ENCODE data around the gene INSYN2B.

DNA sequence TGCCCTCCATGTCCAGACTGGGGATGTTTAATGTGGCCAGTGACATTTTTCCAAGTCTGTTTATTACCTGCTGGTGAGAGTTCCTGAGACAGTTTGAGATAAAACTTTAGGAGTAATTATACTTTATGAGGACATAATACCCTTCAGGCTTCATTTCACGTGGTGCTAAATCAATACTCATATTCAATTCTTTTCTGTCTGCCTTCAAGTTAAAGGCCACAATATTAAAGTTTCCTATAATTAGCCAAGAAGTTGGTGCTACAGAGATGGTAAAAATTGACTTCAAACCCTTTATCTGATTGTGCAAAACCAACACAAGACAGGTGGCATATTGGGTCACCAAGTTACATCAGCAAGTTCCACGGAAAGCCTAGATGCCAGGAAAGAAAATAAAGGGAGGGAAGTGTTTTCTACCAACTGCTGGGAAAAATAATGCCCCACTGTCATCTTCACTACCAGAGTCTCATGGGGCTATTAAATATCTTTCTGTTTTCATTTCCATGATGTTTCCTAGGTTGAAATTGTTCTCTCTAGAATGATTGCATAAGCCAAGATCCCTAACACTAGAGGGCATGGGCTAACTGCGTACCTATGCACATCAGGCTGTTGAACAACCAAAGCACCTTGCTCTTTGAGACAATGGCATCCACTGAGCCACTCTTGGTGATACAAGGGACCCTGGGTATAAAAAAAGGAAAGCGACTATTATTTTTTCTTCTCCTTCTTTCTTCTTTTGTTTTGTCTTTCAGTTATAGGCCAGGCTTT is 68.7 kb downstream of the INSYN2B start:
- TF ChIP-seq, protein P1, sequence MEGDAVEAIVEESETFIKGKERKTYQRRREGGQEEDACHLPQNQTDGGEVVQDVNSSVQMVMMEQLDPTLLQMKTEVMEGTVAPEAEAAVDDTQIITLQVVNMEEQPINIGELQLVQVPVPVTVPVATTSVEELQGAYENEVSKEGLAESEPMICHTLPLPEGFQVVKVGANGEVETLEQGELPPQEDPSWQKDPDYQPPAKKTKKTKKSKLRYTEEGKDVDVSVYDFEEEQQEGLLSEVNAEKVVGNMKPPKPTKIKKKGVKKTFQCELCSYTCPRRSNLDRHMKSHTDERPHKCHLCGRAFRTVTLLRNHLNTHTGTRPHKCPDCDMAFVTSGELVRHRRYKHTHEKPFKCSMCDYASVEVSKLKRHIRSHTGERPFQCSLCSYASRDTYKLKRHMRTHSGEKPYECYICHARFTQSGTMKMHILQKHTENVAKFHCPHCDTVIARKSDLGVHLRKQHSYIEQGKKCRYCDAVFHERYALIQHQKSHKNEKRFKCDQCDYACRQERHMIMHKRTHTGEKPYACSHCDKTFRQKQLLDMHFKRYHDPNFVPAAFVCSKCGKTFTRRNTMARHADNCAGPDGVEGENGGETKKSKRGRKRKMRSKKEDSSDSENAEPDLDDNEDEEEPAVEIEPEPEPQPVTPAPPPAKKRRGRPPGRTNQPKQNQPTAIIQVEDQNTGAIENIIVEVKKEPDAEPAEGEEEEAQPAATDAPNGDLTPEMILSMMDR (IDR thresholded peaks at IDR 0.05; ENCODE audit: low read length): no peak
- TF ChIP-seq EZH2 (IDR thresholded peaks at IDR 0.05; ENCODE audit: borderline replicate concordance, low read length): no peak

Measured in OCI-LY1 (cell line).